ENCODE data around the gene HOXC11. TPM values are rescaled to one million over a fixed set of nuclear protein-coding genes. Genes with fewer than 3 reads are reported as not detected.

Gene HOXC11
- total RNA-seq, 1 donor from 2014 or later = not detected

DNA sequence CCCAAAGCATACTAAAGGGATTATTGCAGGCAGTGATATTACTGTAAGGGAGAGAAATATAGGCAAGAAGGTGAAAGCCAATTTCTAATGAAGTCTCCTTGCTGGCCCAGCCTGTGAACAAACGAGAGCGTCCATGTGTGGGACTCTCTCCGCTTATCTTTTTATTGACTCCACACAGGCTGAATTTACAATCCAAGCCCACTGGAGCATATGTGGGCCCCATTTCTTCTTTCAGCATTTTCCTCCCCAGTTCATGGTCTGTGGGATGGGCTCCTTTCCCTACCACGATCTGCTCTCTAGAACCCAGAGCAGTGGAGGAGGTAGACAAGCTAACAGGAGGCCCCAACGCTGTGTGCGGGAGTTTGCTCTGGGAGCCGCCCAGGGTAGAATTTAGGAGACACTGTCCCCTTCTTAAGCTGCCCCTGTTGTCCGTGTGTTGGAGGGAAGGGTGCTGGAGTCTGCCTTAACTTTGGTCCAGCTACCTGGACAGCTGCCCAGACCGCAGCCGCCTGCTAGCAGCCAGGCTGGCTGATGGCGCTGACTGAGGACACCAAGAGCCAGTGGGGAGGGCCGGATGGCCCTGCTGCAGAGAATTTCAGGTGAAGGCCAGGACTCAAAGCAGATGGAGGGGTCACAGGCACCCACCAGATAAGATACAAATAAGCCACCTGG lies 3.2 kb upstream of the HOXC11 start:
- no peak for DNase-seq
- ATAC-seq = no peak
- intact Hi-C loops (cut with micrococcal nuclease) = no loop called here

DNA sequence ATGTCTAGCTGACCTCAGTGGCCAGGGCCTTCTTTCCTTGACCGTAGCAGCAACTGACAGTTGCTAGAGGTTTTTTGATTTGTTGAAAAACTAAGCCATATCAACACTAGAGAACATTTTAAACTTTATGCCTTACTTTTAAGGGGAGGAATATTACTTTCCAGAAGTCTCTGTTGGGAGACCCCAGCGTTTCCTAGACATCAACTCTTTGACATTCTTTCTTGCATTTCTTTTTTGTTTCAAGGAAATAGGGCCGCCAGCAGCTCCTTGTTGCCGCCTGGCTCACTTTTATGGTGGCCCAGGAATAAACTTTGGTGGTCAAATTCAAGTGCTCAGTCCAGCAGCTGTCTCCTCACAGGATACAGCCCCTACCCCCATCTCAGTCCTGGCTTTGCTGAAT lies 2.5 kb upstream of the HOXC11 start:
- ATAC-seq (no peak), DNase-seq (no peak)
- intact Hi-C loops (cut with micrococcal nuclease) = no loop called here

DNA sequence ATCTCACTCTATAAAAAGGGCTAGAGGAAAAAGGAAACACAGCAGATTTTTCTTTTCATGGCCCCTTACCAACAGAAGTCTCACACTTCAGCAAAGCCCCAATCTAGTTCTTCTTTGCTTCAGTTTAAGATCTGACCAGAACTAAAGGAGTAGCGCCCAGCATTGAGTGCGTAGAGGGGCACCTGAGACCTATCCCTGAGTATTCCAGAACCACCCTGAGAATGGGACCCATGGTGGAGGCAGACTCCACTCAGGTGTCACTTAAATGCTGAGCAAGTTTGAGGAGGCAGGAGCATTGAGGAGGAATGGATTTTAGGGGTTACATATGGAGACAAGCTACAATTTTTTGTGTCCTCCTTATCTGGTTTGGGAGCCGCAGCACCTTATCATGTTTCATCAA lies 1.8 kb upstream of the HOXC11 start:
- DNase-seq (no peak), ATAC-seq (no peak)
- intact Hi-C loops (cut with micrococcal nuclease) = no loop called here

DNA sequence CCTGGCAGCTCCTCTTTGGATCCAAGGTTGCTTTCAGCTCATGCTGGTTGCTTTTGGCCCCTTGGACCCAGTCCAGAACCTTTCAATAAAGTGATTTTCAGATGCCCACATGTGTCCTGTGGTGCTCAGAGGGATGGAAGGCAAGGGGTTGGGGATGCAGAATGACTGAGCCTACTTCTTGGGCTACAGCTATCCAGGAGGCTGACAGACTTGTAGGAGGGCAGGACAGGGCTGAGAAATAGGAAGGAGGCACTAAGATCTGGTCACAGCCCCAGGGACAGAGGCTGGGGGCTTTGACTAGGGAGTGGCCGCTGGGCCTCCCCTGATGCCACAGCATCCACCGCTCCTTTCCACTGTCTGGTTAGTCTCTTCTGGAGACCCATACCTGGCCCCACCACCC lies 1.2 kb upstream of the HOXC11 start:
- no peak for DNase-seq
- intact Hi-C loops (cut with micrococcal nuclease) = no loop called here
- no peak for ATAC-seq

- DNase-seq (no peak), ATAC-seq (no peak)
- intact Hi-C loops (cut with micrococcal nuclease) = no loop called here
These were observed 699 bp upstream of the HOXC11 start for GRCh38 chr12:53972152-53972702.

DNA sequence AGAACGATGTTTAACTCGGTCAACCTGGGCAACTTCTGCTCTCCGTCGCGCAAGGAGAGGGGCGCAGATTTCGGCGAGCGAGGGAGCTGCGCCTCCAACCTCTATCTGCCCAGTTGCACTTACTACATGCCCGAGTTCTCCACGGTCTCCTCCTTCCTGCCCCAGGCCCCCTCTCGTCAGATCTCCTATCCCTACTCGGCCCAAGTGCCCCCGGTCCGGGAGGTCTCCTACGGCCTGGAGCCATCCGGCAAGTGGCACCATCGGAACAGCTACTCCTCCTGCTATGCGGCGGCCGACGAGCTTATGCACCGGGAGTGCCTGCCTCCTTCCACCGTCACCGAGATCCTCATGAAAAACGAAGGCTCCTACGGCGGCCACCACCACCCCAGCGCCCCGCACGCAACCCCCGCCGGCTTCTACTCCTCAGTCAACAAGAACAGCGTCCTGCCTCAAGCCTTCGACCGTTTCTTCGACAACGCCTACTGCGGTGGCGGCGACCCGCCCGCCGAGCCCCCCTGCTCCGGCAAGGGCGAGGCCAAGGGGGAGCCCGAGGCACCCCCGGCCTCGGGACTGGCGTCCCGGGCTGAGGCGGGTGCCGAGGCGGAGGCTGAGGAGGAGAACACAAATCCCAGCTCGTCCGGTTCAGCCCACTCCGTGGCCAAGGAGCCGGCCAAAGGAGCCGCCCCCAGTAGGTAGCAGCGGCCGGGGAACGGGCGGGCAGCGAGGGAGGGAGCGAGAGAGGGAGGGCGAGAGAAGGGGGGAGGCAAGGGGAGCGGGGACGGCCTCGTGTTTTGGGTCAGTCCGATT lies 513 bp downstream of the HOXC11 start:
- intact Hi-C loops (cut with micrococcal nuclease) = no loop called here
- DNase-seq (no peak), ATAC-seq (no peak)

DNA sequence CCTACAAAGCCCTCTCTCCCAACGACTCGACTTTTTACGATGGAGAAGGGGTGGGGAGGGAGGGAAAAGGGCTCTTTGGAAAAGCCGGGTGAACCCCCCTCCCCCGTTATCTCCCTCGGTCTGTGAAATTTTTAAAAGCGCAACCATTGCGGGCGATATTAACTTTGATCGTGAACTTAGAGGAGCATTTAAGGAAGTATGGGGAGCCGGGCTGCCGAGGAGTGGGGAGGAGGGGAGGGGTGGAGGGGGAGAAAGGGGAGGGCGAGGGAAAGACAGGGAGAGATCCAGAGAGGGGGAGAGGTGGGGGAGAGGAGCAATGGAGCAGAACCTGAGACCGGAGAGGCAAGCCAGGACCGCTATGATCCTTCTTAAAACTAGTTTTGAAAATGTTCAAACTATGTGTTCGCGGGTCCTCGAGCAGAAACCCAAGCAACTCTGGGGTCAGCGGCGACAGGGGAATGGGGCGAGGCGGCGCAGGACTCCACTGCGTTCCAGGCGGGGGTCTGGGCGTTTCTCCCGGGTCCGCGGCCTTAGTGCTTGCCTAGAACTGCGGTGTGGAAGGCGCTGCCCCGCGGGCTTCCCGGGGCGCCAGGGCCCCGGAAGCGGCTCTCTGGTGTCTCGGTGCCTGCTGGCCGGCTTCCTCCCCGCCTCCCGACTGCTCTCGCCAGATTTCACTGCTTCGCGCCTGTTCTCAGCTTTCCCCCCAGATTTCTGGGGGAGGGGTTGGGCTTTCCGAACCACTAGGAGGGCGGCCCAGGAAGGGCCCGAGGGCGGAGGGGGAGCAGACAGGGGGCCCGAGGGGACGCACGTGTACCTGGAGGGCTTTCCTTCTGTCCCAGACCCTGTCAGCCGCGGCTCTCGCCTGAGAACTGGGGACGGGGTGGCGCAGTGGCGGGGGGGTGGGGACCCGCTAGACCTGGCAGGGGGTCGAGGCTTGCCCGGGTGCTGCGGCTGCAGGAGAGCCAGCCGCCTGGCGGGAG lies 1.4 kb downstream of the HOXC11 start, which contains the start of gene HOTAIR:
HOTAIR (minus strand) TSS at position 871 of the 980 bp plus-strand sequence.
- ATAC-seq (no peak), DNase-seq (no peak)
- intact Hi-C loops (cut with micrococcal nuclease) = no loop called here

GRCh38 chr12:53975064-53975471 lies 2.1 kb downstream of the HOXC11 start:
- DNase-seq (no peak), ATAC-seq (no peak)
- intact Hi-C loops (cut with micrococcal nuclease) = no loop called here

GRCh38 chr12:53975479-53976152 lies 2.7 kb downstream of the HOXC11 start:
- ATAC-seq (no peak), DNase-seq (no peak)
- intact Hi-C loops (cut with micrococcal nuclease) = no loop called here

GRCh38 chr12:53976172-53976822 lies 3.4 kb downstream of the HOXC11 start:
- no peak for DNase-seq

GRCh38 chr12:53976823-53977595 lies 4.1 kb downstream of the HOXC11 start:
- intact Hi-C loops (cut with micrococcal nuclease) = no loop called here
- DNase-seq (no peak), ATAC-seq (no peak)

More at GRCh38 chr12:53976172-53976822, 3.4 kb downstream of the HOXC11 start:
- intact Hi-C loops (cut with micrococcal nuclease) = no loop called here
- ATAC-seq = no peak

DNA sequence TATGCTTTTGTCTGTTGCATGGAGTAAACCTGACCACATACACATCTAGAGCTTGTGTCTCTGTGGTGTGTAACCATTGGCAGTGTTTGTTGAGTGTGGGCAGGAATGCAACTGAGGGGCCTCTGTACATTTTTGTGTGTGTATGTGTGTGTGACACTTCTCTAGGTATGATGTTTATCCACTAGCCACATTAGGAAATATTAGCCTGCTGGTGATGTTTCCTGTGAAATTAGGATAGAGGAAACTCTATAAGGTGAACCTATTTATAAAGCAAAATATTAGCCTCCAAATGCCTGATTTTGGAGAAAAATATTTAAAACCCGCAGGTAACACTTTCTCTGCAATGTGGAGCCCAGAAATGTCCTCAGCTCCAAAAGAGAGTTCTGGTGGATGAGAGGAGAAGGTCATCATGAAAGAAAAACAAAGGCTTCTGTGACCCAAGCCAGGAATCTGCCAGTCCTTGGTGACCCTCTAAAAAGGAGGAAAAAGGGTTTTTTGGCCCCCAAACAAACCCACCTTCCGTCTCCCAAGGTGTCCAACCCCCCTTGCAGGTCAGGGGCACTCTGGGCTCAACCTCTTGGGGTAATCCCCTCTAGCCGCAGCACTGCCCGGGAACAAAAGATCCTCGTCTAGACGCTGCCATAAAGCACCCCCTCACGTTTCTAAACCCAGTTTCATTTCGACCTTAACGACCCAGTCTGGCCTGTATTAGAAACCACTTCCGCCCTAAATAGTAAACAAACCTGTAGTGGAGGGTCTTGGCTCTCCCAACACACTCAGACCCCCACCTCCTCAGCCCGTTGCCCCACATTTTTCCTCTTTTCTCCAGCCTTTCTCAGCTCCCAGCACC lies 4.9 kb downstream of the HOXC11 start:
- no peak for ATAC-seq
- intact Hi-C loops (cut with micrococcal nuclease) = no loop called here

GRCh38 chr12:53978477-53979356 lies 5.8 kb downstream of the HOXC11 start:
- intact Hi-C loops (cut with micrococcal nuclease) = no loop called here
- no peak for ATAC-seq
- DNase-seq = no peak

More for the DNA sequence above, 4.9 kb downstream of the HOXC11 start:
- no peak for DNase-seq

- DNase-seq (no peak), ATAC-seq (no peak)
- intact Hi-C loops (cut with micrococcal nuclease) = no loop called here
These were observed 7.3 kb downstream of the HOXC11 start for GRCh38 chr12:53980104-53980801.
